NCI-H748 (cell line): ENCODE results near the gene CFAP52.
"Not testable (repeated sequence)": the region's sequence is repeated elsewhere in the genome, so short reads cannot be mapped to it uniquely, and the experiment has no call there.

Experiments
- DNase-seq: peaks from one replicate; lab custom pipeline; 2025; ENCODE audit not compliant: unreplicated experiment; lab: John Stamatoyannopoulos, UW

The CFAP52 gene

DNA sequence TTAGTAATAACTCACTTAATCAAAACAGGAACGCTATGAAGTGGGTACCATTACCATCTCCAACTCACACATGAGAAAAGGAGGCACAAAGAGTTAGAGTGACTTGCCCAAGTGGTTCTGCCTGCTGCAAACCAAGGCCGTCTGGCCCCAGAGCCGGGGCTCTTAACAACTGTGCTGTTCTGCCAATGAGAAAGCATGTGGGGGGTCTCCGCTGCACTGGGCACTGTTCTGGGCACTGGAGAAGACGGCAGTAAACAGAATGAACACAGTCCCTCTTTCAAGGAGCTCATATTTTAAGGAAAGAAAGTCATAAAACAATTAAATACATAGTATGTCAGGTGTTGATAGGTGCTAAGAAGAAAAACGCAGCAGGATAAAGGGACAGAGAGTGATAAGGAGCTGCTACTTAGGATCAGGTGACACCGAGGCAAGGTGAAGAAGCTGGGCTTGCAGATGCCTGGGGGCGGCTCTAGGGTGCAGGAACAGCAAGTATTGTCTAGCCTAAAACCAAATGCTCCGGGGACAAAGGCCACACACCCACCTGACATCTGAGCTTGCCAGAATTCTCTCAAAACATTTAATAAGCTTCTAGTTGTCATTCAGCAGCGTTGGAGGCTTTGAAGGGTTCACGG is 7.4 kb upstream of the CFAP52 start:
- DNase-seq: no peak

DNA sequence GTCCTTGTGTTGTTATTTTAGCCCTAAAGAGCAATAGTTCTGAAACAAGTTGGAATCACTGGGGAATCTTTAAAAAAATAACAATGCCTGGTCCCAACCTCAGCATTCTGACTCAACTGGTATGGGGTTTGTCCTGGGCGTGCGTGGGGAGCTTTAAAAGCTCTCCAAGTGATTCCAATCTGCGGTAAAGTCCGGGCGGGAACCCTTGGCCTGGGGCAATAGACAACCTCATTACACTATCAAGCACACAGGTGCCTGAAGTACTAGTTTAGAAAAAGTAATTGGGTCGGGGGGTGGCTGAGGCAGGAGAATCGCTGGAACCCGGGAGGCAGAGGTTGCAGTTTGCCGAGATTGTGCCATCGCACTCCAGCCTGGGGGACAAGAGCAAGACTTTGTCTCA is 5.2 kb upstream of the CFAP52 start:
- DNase-seq: no peak

DNA sequence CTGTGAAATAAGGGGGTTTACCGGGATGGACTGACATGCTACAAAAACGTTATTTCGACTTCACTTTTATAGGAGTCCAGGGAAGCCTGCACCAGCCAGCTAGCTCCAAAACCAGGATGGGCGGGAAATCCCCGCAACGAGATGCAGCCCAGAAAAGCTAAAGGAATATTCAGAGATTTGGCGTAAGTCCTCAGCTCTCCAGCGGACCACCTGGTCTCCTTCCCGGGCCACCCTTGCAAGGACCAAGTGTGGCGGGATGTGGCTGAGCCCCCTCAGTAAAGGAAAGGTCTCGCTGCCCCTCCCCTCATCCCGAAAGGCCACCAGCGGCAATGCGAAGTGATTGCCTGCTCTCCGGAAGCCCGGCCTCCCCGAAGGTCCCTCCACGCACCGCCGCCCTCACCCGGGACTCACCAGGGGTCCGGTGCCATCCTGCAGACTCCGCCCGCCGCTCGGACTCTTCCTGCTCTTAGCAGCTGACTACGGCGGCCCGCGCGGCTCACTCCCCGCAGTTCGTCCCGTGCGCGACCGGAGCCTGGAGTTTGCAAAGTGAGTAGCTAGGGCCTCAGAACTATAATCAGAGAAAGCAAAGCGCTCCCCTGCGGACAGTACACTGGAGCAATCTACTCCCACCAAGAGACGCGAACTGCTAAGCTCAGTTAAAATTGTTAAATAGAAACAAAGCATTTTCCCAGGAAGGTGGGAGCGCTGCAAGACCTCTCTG is 901 bp upstream of the CFAP52 start, which contains the start of gene STX8:
Gene STX8 (minus strand): TSS at position 440 of the 721 bp plus-strand sequence. CDS start 12 bp downstream, at position 428.
- DNase-seq: peak; percentile 94

DNA sequence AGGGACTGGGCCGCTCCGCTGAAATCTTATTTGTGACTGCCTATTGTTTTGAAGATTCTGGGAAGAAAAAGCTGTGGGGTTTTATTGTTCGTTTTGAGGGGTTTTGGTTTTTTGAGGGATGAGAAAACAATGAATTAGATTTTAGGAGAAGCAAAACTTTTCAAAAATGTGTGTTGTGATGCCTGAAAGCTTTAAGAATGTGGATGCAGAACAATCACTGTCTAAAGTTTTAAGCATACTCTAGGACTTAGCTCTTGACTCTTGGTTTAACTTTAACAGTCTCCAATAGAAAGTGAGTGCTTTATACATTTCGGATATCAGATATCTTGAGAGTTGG is 899 bp downstream of the CFAP52 start:
- DNase-seq: no peak

DNA sequence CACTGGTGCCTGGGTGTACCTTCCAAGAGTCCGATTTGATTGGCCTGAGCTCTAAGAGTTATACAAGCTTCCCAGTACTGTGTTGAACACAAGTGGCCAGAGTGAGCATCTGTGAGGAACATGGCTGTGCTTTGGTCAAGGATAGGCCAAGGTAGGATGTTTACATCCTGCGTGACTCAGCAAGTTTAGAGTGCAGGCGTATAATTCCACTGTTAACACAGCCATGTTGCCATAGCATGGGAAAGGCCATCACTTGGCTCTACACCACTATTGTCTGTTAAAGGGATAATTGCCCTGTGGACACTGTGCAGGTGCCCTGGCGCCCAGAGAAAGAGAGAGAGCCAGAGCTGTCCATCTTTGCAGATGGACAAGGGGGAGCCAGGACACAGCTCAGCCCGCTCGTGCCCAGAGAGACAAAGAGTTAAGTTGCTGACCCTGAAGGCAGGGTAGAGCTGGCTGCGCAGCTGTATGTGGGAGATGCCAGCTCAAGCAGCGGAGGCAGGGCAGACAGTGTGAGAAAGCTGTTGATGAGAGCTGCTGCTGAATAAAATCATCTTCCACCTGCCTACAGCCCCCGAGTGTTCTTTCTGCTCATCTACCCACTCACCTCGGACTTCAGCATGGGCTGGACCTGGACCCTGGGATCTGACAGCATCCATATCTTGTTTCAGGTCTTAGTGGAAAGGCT is 11.7 kb downstream of the CFAP52 start:
- DNase-seq: peak; percentile 40

DNA sequence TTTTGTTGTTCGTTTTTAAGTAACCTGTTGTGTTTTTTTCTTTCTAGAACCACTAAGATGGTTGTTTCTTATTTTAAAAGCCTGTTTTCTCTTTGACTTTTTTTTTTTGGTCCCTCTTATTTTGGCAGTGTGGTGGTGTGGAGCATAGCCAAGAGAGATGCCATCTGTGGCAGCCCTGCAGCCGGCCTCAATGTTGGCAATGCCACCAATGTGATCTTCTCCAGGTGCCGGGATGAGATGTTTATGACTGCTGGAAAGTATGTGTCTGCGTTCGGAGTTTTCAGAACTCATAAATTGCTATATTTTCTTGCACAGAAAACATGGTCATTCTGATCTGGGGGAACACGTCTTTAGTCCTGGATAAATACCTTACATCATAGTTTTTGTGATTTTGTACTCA is 17.6 kb downstream of the CFAP52 start:
- DNase-seq: no peak

DNA sequence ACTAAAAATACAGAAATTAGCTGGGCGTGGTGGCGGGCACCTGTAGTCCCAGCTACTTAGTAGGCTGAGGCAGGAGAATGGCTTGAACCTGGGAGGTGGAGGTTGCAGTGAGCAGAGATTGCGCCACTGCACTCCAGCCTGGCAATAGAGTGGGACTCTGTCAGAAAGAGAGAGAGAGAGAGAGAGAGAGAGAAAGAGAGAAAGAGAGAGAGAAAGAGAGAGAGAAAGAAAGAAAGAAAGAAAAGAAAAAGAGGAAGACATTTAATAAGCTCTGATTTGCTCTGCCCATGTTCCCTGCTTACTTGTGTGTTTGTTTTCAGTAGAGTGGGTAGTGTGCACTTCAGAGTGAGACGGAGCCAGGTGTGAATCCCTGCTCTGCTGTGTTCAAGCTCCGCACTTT is 21.2 kb downstream of the CFAP52 start:
- DNase-seq: not testable (repeated sequence)

DNA sequence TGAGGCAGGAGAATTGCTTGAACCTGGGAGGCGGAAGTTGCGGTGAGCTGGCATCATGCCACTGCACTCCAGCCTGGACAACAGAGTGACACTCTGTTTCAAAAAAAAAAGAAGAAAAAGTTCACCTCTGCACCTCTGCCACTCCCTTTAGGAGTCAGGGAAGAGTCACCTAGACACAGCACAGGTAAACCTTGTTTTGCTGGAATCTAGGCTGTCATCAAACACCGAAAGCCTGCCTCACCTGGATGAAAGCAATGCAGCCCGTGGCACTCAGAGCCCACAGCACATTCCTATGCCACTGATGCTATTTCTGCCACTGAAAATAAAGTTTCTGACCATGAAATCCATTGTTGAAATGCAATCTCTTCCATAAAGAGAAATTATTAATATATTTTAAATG is 22.2 kb downstream of the CFAP52 start:
- DNase-seq: no peak

DNA sequence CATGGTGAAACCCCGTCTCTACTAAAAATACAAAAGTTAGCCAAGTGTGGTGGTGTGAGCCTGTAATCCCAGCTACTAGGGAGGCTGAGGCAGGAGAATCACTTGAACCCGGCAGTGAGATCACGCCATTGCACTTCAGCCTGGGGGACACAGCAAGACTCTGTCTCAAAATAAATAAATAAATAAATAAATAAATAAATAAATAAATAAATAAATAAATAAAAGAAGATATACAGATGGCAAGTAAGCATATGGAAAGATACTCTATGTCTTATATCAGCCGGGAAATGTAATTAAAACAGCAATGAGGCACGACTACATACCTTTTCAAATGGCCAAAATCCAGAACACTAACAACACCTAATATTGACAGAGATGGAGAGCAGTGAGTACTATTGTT is 28.1 kb downstream of the CFAP52 start:
- DNase-seq: not testable (repeated sequence)

DNA sequence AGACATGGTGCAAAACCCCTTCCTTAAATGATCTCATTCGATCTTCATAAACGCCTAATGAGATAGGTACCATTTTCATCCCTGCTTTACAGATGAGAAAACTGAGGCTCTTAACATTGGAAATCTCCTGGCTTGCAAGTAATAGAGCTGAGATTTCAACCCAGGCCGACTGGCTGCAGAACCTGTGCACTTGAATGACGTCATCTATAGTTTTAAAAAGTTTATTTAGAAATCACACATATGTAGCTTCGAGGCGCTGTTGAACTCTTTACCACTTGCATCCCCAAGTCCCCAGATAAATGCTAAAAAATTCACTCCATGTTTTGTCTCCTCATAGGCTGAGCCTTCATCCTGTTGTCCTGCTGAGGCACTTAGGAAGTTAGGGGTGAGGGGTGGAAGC is 30.0 kb downstream of the CFAP52 start:
- DNase-seq: no peak

DNA sequence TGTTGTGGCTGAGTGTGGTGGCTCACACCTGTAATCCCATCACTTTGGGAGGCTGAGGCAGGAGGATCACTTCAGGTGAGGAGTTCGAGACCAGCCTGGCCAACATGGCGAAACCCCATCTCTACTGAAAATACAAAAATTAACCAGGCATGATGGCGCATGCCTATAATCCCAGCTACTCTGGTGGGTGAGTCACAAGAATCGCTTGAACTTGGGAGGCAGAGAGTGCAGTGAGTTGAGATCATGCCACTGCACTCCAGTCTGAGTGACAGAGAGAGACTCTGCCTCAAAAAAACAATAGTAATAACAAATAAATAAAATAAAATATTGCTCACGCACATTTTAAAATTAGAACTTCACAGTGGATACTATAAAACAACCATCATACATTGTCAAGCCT is 30.6 kb downstream of the CFAP52 start:
- not testable (repeated sequence) for DNase-seq

DNA sequence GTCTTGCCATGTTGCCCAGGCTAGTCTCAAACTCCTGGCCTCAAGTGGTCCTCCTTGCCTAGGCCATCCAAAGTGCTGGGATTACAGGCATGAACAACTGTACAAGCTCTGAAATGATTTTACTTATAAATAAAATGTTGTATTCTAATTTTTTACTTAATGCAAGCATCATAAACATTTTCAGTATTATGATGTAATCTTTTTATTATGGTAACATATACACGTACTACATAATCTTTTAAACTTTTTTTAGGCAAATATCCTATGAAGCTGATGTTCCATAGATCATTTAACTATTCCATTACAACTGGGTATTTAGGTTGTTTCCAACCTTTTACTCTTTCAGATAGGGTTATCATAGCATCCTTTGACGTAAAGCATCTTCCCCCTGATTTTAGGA is 35.1 kb downstream of the CFAP52 start:
- DNase-seq: no peak

DNA sequence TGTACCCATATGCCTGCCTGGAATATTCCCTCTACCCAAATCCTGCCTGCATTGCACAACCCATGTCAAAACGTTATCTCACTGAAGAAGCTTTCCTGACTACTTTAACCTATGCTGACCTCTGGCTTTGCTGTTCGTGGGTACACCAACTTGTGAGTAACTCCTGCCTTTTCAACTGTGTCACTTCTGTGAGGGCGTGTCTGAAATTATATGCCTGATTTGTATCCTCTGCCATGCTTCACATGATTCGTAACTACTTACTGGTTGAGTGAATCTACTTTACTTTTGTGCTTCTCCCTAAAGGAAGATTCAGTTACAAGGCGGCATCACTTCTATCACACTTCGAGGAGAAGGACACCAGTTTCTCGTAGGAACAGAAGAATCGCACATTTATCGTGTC is 35.6 kb downstream of the CFAP52 start:
- no peak for DNase-seq

DNA sequence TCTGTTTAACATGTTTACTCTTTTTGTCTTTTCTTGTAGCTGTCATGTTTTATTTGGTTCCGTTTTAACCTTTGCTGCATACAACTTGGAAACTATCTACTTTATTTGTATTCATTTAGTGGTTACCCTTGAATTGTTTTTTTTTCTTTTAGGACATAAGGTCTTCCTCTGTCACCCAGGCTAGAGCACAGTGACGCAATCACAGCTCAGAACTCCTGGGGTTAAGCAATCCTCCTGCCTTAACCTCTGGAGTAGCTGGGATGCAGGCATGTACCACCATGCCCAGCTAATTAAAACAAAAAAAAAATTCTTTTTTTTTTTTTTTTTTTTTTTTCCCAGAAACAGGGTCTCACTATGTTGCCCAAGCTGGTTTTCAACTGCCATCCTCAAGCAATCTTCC is 39.0 kb downstream of the CFAP52 start:
- no peak for DNase-seq

DNA sequence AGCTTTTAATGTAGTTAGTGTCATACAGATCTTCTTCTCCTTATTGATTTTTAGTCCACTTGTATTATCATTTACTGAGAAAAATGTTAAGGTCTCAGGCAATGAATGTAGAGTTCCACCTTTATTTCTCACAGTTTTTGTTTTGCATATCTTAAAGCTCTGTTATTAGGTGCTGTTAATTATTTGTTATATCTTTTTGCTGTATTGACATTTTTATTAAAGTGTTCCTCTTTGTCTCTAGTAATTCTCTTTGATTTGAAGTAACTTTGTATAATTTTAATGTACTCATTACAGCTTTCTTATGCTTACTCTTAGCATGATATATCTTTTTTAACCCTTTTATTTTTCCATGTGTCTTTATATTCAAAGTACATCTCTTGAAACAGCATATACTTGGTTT is 46.5 kb downstream of the CFAP52 start:
- DNase-seq: no peak

DNA sequence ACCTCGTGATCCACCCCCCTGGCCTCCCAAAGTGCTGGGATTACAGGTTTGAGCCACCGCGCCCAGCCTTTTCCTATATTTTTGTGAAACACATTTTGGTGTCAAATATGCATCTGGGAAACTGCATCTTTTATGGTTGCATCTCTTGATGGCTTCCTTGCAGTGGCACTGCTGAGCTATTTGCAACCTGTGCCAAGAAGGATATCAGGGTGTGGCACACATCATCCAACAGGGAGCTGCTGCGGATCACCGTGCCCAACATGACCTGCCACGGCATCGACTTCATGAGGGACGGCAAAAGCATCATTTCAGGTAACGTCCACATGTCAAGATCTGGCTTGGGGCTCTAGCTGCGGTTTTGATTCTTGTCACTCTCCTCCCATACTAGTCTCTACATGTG is 52.1 kb downstream of the CFAP52 start:
- peak; percentile 51 for DNase-seq

DNA sequence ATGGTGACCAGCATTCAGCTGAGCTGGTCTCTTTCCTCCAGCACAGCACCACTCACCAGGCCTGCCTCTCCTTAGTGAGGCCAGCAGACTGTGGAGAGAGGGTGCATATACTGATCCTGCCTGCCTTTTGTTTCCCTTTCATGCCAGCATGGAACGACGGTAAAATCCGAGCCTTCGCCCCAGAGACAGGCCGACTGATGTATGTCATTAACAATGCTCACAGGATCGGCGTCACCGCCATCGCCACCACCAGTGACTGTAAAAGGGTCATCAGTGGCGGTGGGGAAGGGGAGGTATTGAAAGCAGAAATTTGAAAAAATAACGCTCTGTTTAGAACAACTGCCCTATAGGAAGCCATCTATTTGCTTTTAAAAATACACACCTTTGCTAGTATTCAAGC is 56.3 kb downstream of the CFAP52 start:
- no peak for DNase-seq

DNA sequence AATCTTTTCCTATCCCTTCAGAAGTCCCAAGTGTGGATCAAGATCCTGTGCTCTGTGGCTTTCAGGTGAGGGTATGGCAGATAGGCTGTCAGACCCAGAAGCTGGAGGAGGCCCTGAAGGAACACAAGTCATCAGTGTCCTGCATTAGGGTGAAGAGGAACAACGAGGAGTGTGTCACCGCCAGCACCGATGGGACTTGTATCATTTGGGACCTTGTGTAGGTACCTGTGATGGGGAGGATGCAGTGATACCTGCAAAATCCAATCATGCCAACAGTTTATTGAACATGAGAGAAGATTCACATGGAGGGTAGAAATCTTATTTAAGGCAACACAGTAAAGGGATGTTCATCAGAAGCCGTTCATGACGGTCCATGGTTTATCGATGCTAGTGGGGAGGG is 58.9 kb downstream of the CFAP52 start:
- no peak for DNase-seq

DNA sequence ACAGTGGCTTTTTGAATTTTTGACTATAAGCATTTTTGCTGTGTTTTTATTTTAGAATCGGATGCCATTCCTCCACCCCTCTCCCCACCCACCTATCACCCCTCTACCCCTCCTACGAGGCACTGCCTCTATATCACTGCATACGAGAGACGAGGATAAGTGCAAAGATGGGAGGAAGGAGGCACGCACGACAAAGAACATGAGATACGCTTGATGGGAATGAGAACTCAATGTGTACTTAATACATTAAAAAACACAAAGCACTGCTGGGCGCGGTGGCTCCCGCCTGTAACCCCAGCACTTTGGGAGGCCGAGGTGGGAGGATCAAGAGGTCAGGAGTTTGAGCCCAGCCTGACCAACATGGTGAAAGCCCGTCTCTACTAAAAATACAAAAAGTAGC is 60.1 kb downstream of the CFAP52 start:
- no peak for DNase-seq

DNA sequence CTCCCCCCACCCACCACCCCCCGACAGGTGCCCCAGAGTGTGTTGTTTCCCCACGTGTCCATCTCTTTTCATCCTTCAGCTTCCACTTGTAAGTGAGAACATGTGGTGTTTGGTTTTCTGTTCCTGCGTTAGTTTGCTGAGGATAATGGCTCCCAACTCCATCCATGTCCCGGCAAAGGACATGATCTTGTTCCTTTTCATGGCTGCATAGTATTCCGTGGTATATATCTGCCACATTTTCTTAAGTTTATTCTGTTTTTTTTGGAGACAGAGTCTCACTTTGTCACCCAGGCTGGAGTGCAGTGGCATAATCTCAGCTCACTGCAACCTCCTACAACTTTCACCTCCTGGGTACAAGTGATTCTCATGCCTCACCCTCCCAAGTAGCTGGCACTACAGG is 63.9 kb downstream of the CFAP52 start:
- not testable (repeated sequence) for DNase-seq

DNA sequence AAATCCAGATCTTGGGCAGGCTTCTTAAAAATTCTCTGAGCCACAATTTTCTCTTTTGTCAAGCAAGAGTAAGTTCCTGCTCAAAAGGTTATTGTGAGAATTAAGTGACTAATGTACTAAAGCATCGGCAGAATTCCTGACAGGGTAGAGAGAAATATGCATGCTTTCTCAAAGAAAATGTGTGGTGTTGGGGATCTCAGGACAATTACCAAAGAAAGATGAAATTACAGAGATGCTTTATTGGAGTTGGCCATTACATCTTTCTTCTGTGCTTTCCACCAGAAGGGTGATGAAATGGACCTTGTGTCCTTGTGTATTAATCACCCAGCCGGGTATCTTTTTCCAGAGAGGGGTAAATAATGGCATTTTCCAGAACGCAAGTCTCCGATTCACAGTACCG is 67.2 kb downstream of the CFAP52 start:
- DNase-seq: no peak
